H7 (cell line): ENCODE results near the gene HAGHL. TPM values are rescaled to one million over a fixed set of nuclear protein-coding genes. Genes with fewer than 3 reads are reported as not detected.

Source experiments
- DNase-seq: peaks from one replicate; pipeline ENCODE4 v3.0.0; 2012
- H3K27me3 ChIP-seq: 2 replicates; pipeline ENCODE4 v1.6.0; 2011; ENCODE audit warnings: mild to moderate bottlenecking, low read length; ENCODE audit not compliant: control insufficient read depth, insufficient read depth
- H3K36me3 ChIP-seq: replicated peaks from 2 replicates; pipeline ENCODE4 v1.5.1; 2011; ENCODE audit warnings: low read length; ENCODE audit not compliant: control insufficient read depth, insufficient read depth
- H3K4me3 ChIP-seq: 2 replicates; pipeline ENCODE4 v1.5.1; 2011; ENCODE audit warnings: low read depth, mild to moderate bottlenecking, control low read depth, low read length, moderate library complexity; ENCODE audit not compliant: insufficient read depth
- total RNA-seq: library from RNA; depleted of rRNA; stranded (reverse); fragments of >200 nt; shearing (Covaris generic); gene quantifications from 2 replicates; pipeline ENCODE4 v1.2.3, GENCODE V29; 2014; rRNA removed

The HAGHL gene
- total RNA-seq, 1 experiment from 2014 or later = 26.6 TPM

- H3K27me3 ChIP-seq = no peaks in the 10 kb centered on the region
- no peak overlapping the region for H3K4me3 ChIP-seq
- DNase-seq = no peak
- H3K36me3 ChIP-seq = no peaks in the 10 kb centered on the region
Observed at GRCh38 chr16:778447-778846, 51.5 kb downstream of the HAGHL start.

- no peaks in the 10 kb centered on the region for H3K27me3 ChIP-seq
- H3K36me3 ChIP-seq = no peaks in the 10 kb centered on the region
- no peak overlapping the region for H3K4me3 ChIP-seq
- DNase-seq = no peak
Observed at GRCh38 chr16:778909-779527, 52.1 kb downstream of the HAGHL start.

Other genes starting within 250 kb of the HAGHL start
- gene CAPN15, start 199.4 kb upstream of the HAGHL start, total RNA-seq = 80.6 and 87.5 TPM in 2 replicates
- gene PRR35, start 166.7 kb upstream of the HAGHL start, total RNA-seq = 0.28 and 0.85 TPM in 2 replicates
- gene NHLRC4, start 160.1 kb upstream of the HAGHL start, total RNA-seq = 1.1 TPM in 2 replicates
- 42.2 and 44.6 TPM in 2 replicates for gene PIGQ, start 157.1 kb upstream of the HAGHL start, total RNA-seq
- gene RAB40C, start 137.0 kb upstream of the HAGHL start, total RNA-seq = 26.3 and 26.4 TPM in 2 replicates
- 4.5 and 5.5 TPM in 2 replicates for gene WFIKKN1, start 96.1 kb upstream of the HAGHL start, total RNA-seq
- 129 and 135 TPM in 2 replicates for gene METTL26, start 90.8 kb upstream of the HAGHL start, total RNA-seq
- gene MCRIP2, start 85.3 kb upstream of the HAGHL start, total RNA-seq = 71.5 and 83.1 TPM in 2 replicates
- 35.3 and 38.3 TPM in 2 replicates for gene WDR90, start 77.7 kb upstream of the HAGHL start, total RNA-seq
- 164 and 174 TPM in 2 replicates for gene RHOT2, start 59.0 kb upstream of the HAGHL start, total RNA-seq
- 3.1 and 5.9 TPM in 2 replicates for gene RHBDL1, start 51.4 kb upstream of the HAGHL start, total RNA-seq
- 85.3 and 115 TPM in 2 replicates for gene STUB1, start 46.7 kb upstream of the HAGHL start, total RNA-seq
- gene JMJD8, start 42.8 kb upstream of the HAGHL start, total RNA-seq = 63.8 and 88.2 TPM in 2 replicates
- 18.3 and 18.9 TPM in 2 replicates for gene WDR24, start 36.7 kb upstream of the HAGHL start, total RNA-seq
- 2.8 and 7.1 TPM in 2 replicates for gene FBXL16, start 21.3 kb upstream of the HAGHL start, total RNA-seq
- 49.6 and 64.2 TPM in 2 replicates for gene METRN, start 12.0 kb upstream of the HAGHL start, total RNA-seq
- gene ANTKMT, start 6.0 kb upstream of the HAGHL start, total RNA-seq = 22.6 and 29.8 TPM in 2 replicates
- 11.3 and 21.0 TPM in 2 replicates for gene CCDC78, start 663 bp upstream of the HAGHL start, total RNA-seq
- 42.6 and 46.1 TPM in 2 replicates for gene CIAO3, start 13.9 kb downstream of the HAGHL start, total RNA-seq
- 0.15 TPM in 1 of 2 replicates, not detected in the other for gene MSLN, start 33.6 kb downstream of the HAGHL start, total RNA-seq
- gene RPUSD1, start 61.3 kb downstream of the HAGHL start, total RNA-seq = 58.7 and 63.4 TPM in 2 replicates
- 65.9 and 80.8 TPM in 2 replicates for gene CHTF18, start 61.5 kb downstream of the HAGHL start, total RNA-seq
- not detected in 2 replicates for gene GNG13, start 73.6 kb downstream of the HAGHL start, total RNA-seq
- 7.1 and 9.5 TPM in 2 replicates for gene LMF1, start 243.9 kb downstream of the HAGHL start, total RNA-seq